ENCODE data around the gene NXPH1. TPM values are rescaled to one million over a fixed set of nuclear protein-coding genes. Genes with fewer than 3 reads are reported as not detected.

Gene NXPH1
- total RNA-seq, 2 donors from 2014 or later, result 0.24 TPM; not detected in 1

DNA sequence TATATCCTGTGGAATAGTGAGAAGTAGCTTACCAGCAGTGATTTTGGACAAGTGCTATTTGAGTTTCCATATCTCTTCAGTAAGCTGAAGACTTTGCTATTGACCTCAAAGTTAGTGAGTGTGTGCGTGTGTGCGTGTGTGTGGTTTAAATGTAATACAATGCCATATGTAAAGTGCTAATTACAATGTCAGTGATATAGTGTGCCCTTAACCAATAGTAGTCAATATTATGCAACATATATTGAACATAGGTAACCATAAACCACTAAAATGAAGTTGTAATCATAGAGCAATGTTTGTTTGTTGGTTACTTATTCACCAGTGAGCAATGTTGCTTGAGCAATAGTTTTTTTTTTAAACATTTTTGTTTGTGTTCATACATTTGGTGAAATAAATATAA, 309.4 kb downstream of the NXPH1 start:
- Histone ChIP-seq H3K9me3 (ENCODE audit: control insufficient read depth, low read length) (no peaks in the 10 kb centered on the region), H3K36me3 (ENCODE audit: control insufficient read depth, insufficient read depth, low read length) (no peaks in the 10 kb centered on the region), H3K9ac (ENCODE audit: extremely low read depth, low read length, poor library complexity, severe bottlenecking) (no peak overlapping the region), H3K4me1 (ENCODE audit: control insufficient read depth, insufficient read depth, low read length) (no peaks in the 10 kb centered on the region), H3K27me3 (ENCODE audit: control insufficient read depth, insufficient read depth, low read length, poor library complexity, severe bottlenecking) (no peaks in the 10 kb centered on the region), H3K27ac (ENCODE audit: low read depth, low read length) (no peak overlapping the region), H3K4me3 (ENCODE audit: low read length) (no peak overlapping the region)
- TF ChIP-seq, protein P1, sequence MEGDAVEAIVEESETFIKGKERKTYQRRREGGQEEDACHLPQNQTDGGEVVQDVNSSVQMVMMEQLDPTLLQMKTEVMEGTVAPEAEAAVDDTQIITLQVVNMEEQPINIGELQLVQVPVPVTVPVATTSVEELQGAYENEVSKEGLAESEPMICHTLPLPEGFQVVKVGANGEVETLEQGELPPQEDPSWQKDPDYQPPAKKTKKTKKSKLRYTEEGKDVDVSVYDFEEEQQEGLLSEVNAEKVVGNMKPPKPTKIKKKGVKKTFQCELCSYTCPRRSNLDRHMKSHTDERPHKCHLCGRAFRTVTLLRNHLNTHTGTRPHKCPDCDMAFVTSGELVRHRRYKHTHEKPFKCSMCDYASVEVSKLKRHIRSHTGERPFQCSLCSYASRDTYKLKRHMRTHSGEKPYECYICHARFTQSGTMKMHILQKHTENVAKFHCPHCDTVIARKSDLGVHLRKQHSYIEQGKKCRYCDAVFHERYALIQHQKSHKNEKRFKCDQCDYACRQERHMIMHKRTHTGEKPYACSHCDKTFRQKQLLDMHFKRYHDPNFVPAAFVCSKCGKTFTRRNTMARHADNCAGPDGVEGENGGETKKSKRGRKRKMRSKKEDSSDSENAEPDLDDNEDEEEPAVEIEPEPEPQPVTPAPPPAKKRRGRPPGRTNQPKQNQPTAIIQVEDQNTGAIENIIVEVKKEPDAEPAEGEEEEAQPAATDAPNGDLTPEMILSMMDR (conservative IDR thresholded peaks at IDR 0.05), result no peak
- DNase-seq, result no peak
- H3K4me1 Mint-ChIP-seq, result no peaks in the 10 kb centered on the region
- no peaks in the 10 kb centered on the region for H3K36me3 Mint-ChIP-seq (ENCODE audit: low read depth)
- 100% methylated on average over 2 of the region's 2 CpGs; no CpG with 5 or more reads in 1 of the 2 experiments for WGBS, 2 experiments (ENCODE audit: insufficient coverage in 1 of 2, insufficient read length in 1 of 2)
- no peaks in the 10 kb centered on the region for H3K27me3 Mint-ChIP-seq (ENCODE audit: insufficient read depth)
- no peak overlapping the region for H3K4me3 Mint-ChIP-seq
- H3K27ac Mint-ChIP-seq, result no peak overlapping the region
- H3K9me3 Mint-ChIP-seq, result no peaks in the 10 kb centered on the region

DNA sequence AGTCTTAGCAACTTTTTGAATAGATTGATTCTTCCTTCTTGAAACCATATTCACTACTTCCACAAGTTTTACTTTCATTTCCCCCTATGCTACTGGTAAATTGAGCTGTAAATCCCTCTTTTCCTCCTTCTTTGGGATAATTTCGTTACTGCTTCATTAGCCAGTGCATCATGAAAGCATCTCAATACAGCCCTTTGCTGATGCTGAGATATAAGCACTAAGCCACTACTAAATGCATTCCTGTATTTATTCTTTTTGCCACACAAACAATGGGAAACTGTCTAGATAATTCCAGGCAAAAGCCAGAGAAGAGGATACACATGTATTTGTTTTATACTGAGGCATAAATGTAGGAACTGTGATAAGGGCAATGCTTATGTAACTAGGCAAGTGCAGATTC, 313.9 kb downstream of the NXPH1 start:
- no peaks in the 10 kb centered on the region for H3K4me1 Mint-ChIP-seq
- DNase-seq, result no peak
- H3K9me3 Mint-ChIP-seq, result no peaks in the 10 kb centered on the region
- no peak overlapping the region for H3K27ac Mint-ChIP-seq
- no peaks in the 10 kb centered on the region for H3K9me3 ChIP-seq (ENCODE audit: control insufficient read depth, low read length)
- TF ChIP-seq, protein P1 (conservative IDR thresholded peaks at IDR 0.05), result no peak
- 85 to 89% methylated on average over 1 of the region's 1 CpG for WGBS, 2 experiments (ENCODE audit: insufficient coverage in 1 of 2, insufficient read length in 1 of 2)
- H3K4me3 Mint-ChIP-seq, result no peak overlapping the region
- no peak overlapping the region for H3K4me3 ChIP-seq (ENCODE audit: low read length)
- H3K36me3 Mint-ChIP-seq (ENCODE audit: low read depth), result no peaks in the 10 kb centered on the region
- H3K9ac ChIP-seq (ENCODE audit: extremely low read depth, low read length, poor library complexity, severe bottlenecking), result no peak overlapping the region
- H3K27me3 ChIP-seq (ENCODE audit: control insufficient read depth, insufficient read depth, low read length, poor library complexity, severe bottlenecking), result no peaks in the 10 kb centered on the region
- no peaks in the 10 kb centered on the region for H3K27me3 Mint-ChIP-seq (ENCODE audit: insufficient read depth)
- H3K27ac ChIP-seq (ENCODE audit: low read depth, low read length), result no peak overlapping the region
- no peaks in the 10 kb centered on the region for H3K36me3 ChIP-seq (ENCODE audit: control insufficient read depth, insufficient read depth, low read length)
- H3K4me1 ChIP-seq (ENCODE audit: control insufficient read depth, insufficient read depth, low read length), result no peaks in the 10 kb centered on the region

DNA sequence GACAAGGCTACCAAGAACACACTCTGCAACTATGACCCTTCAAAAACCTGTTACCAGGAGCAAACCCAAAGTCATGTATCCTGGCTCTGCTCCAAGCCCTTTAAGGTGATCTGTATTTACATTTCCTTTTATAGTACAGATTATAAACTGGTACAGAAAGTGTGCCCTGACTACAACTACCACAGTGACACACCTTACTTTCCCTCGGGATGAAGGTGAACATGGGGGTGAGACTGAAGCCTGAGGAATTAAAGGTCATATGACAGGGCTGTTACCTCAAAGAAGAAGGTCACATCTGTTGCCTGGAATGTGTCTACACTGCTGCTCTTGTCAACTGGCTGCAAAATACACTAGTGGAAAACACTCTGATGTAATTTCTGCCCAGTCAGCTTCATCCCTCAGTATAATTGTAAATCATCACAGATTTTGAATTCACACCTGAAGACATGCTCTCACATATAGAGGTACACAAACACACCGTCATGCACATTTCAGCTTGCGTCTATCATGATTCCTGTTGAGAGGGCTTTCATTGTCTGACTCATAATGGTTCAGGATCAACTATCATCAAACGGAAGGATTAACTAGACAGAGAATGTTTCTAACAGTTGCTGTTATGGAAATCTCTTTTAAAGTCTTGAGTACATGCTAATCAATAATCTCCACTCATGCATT, 318.3 kb downstream of the NXPH1 start:
- no peaks in the 10 kb centered on the region for H3K27me3 Mint-ChIP-seq (ENCODE audit: insufficient read depth)
- no peaks in the 10 kb centered on the region for H3K4me1 Mint-ChIP-seq
- Histone ChIP-seq H3K9me3 (ENCODE audit: control insufficient read depth, low read length) (no peaks in the 10 kb centered on the region), H3K36me3 (ENCODE audit: control insufficient read depth, insufficient read depth, low read length) (no peaks in the 10 kb centered on the region), H3K27me3 (ENCODE audit: control insufficient read depth, insufficient read depth, low read length, poor library complexity, severe bottlenecking) (no peaks in the 10 kb centered on the region), H3K4me1 (ENCODE audit: control insufficient read depth, insufficient read depth, low read length) (no peaks in the 10 kb centered on the region), H3K27ac (ENCODE audit: low read depth, low read length) (no peak overlapping the region), H3K9ac (ENCODE audit: extremely low read depth, low read length, poor library complexity, severe bottlenecking) (no peak overlapping the region), H3K4me3 (ENCODE audit: low read length) (no peak overlapping the region)
- WGBS, 2 experiments (ENCODE audit: insufficient coverage in 1 of 2, insufficient read length in 1 of 2), result 94 to 95% methylated on average over 2 to 4 of the region's 4 CpGs
- H3K36me3 Mint-ChIP-seq (ENCODE audit: low read depth), result no peaks in the 10 kb centered on the region
- H3K9me3 Mint-ChIP-seq, result no peaks in the 10 kb centered on the region
- no peak overlapping the region for H3K4me3 Mint-ChIP-seq
- H3K27ac Mint-ChIP-seq, result no peak overlapping the region
- no peak for DNase-seq
- TF ChIP-seq, protein P1 (conservative IDR thresholded peaks at IDR 0.05), result no peak
